Measurements from ENCODE around the gene MAP2K4. TPM values are rescaled to one million over a fixed set of nuclear protein-coding genes. Genes with fewer than 3 reads are reported as not detected.
A peak's percentile ranks its signal among the peaks of the same experiment; 100 is the strongest.

The MAP2K4 gene
- total and polyA plus RNA-seq, 2 donors (not counting 1 experiment from before 2014, with no cell fraction given): 23.5 to 25.4 TPM

DNA sequence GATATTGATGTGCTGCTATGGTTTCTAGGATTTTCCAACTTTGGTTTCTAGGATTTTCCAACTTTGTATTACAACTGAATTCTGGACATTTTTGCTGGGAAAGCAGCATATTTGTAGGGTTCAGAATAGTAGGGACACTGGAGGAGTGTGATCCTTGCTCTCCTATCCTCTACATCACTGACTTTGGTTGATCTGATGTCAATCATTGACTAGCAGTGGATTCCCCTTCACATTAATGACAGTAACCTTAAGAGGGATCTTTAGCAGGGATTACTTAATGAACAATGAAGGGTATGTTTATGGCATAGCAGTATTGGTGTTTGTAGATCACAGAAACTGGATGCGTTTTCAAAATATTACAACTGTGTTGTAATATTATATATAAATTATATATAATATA, 67.4 kb downstream of the MAP2K4 start:
- Histone ChIP-seq H2AFZ (ENCODE audit: low read length) (no peak overlapping the region), H3K27ac (ENCODE audit: insufficient read depth, low read length) (no peak overlapping the region), H4K20me1 (ENCODE audit: control insufficient read depth, extremely low read depth, insufficient read depth, low read length) (no peaks in the 10 kb centered on the region), H3K79me2 (ENCODE audit: control insufficient read depth, insufficient read depth, low read length) (no peaks in the 10 kb centered on the region), H3K27me3 (ENCODE audit: control insufficient read depth, insufficient read depth, low read length) (no peaks in the 10 kb centered on the region), H3K4me1 (ENCODE audit: control insufficient read depth, extremely low read depth, insufficient read depth, low read length) (peaks cover 7% of the 10 kb centered on the region), H3K9me3 (ENCODE audit: control insufficient read depth, insufficient read depth, low read depth, low read length) (no peaks in the 10 kb centered on the region), H3K4me2 (ENCODE audit: extremely low read depth, insufficient read depth, low read length) (no peak overlapping the region), H3K4me3 (replicated peaks in 1 of 4; ENCODE audit: control extremely low read depth in 1 of 4, insufficient read depth in 1 of 4, low read depth in 3 of 4, low read length in 4 of 4) (no peak overlapping the region), H3K36me3 (ENCODE audit: control insufficient read depth, insufficient read depth, low read length) (no peaks in the 10 kb centered on the region), H3K9ac (ENCODE audit: insufficient read depth, low read length) (no peak overlapping the region)
- TF ChIP-seq, protein P1, sequence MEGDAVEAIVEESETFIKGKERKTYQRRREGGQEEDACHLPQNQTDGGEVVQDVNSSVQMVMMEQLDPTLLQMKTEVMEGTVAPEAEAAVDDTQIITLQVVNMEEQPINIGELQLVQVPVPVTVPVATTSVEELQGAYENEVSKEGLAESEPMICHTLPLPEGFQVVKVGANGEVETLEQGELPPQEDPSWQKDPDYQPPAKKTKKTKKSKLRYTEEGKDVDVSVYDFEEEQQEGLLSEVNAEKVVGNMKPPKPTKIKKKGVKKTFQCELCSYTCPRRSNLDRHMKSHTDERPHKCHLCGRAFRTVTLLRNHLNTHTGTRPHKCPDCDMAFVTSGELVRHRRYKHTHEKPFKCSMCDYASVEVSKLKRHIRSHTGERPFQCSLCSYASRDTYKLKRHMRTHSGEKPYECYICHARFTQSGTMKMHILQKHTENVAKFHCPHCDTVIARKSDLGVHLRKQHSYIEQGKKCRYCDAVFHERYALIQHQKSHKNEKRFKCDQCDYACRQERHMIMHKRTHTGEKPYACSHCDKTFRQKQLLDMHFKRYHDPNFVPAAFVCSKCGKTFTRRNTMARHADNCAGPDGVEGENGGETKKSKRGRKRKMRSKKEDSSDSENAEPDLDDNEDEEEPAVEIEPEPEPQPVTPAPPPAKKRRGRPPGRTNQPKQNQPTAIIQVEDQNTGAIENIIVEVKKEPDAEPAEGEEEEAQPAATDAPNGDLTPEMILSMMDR (conservative IDR thresholded peaks at IDR 0.05 in 1 of 2, IDR thresholded peaks at IDR 0.05 in 1 of 2; ENCODE audit: low read depth in 1 of 2, low read length in 2 of 2): no peak
- TF ChIP-seq EZH2 (IDR thresholded peaks at IDR 0.05; ENCODE audit: low read length, missing control alignments): no peak
- no peak for DNase-seq (ENCODE audit: low read depth in 2 of 2)

DNA sequence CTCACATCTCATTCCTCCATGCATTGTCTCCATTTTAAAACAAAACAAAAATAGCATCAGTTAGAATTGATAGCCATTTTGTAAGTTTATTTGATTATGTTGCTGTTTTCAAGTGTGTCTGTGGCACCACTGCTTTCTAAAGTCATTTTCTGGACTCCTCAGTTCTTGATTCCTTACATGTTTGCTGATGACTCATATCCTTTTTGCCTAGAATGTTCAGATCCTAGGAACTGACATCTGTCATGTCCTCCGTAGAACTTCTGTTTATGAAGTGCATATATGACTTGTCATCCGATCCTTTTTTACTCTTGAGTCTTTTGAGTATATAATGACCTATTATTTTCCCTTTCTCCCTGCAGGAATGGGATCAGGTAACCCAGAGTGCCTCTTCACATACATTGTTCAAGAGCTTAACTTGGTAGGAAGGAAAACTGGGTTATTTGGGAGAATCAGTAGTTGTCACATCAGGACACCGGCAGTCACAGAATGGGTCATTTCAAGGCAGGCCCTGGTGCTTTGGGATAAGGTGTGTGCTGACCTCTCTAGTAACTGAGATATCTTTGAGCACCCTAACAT, 69.2 kb downstream of the MAP2K4 start:
- Histone ChIP-seq H3K9me3 (ENCODE audit: control insufficient read depth, insufficient read depth, low read depth, low read length) (no peaks in the 10 kb centered on the region), H3K36me3 (ENCODE audit: control insufficient read depth, insufficient read depth, low read length) (no peaks in the 10 kb centered on the region), H2AFZ (ENCODE audit: low read length) (no peak overlapping the region), H3K79me2 (ENCODE audit: control insufficient read depth, insufficient read depth, low read length) (no peaks in the 10 kb centered on the region), H3K4me3 (replicated peaks in 1 of 4; ENCODE audit: control extremely low read depth in 1 of 4, insufficient read depth in 1 of 4, low read depth in 3 of 4, low read length in 4 of 4) (peak overlapping the region in 1 of 4 experiments; percentile 9), H3K4me2 (ENCODE audit: extremely low read depth, insufficient read depth, low read length) (peak overlapping the region; percentile 81), H3K4me1 (ENCODE audit: control insufficient read depth, extremely low read depth, insufficient read depth, low read length) (peaks cover 7% of the 10 kb centered on the region), H3K27me3 (ENCODE audit: control insufficient read depth, insufficient read depth, low read length) (no peaks in the 10 kb centered on the region), H3K27ac (ENCODE audit: insufficient read depth, low read length) (peak overlapping the region; percentile 19), H3K9ac (ENCODE audit: insufficient read depth, low read length) (no peak overlapping the region), H4K20me1 (ENCODE audit: control insufficient read depth, extremely low read depth, insufficient read depth, low read length) (no peaks in the 10 kb centered on the region)
- peak; percentile 55 to 70 for DNase-seq (ENCODE audit: low read depth in 2 of 2)
- TF ChIP-seq, protein P1 (conservative IDR thresholded peaks at IDR 0.05 in 1 of 2, IDR thresholded peaks at IDR 0.05 in 1 of 2; ENCODE audit: low read depth in 1 of 2, low read length in 2 of 2): no peak
- TF ChIP-seq EZH2 (IDR thresholded peaks at IDR 0.05; ENCODE audit: low read length, missing control alignments): no peak

- H3K4me3 ChIP-seq (replicated peaks in 1 of 4; ENCODE audit: control extremely low read depth in 1 of 4, insufficient read depth in 1 of 4, low read depth in 3 of 4, low read length in 4 of 4): no peak overlapping the region
- TF ChIP-seq EZH2 (IDR thresholded peaks at IDR 0.05; ENCODE audit: low read length, missing control alignments): no peak
- TF ChIP-seq, protein P1 (conservative IDR thresholded peaks at IDR 0.05 in 1 of 2, IDR thresholded peaks at IDR 0.05 in 1 of 2; ENCODE audit: low read depth in 1 of 2, low read length in 2 of 2): no peak
- no peaks in the 10 kb centered on the region for H3K9me3 ChIP-seq (ENCODE audit: control insufficient read depth, insufficient read depth, low read depth, low read length)
- no peak overlapping the region for H3K9ac ChIP-seq (ENCODE audit: insufficient read depth, low read length)
- H3K4me2 ChIP-seq (ENCODE audit: extremely low read depth, insufficient read depth, low read length): no peak overlapping the region
- peaks cover 6% of the 10 kb centered on the region for H3K4me1 ChIP-seq (ENCODE audit: control insufficient read depth, extremely low read depth, insufficient read depth, low read length)
- H3K36me3 ChIP-seq (ENCODE audit: control insufficient read depth, insufficient read depth, low read length): no peaks in the 10 kb centered on the region
- H3K27me3 ChIP-seq (ENCODE audit: control insufficient read depth, insufficient read depth, low read length): no peaks in the 10 kb centered on the region
- H4K20me1 ChIP-seq (ENCODE audit: control insufficient read depth, extremely low read depth, insufficient read depth, low read length): no peaks in the 10 kb centered on the region
- H3K79me2 ChIP-seq (ENCODE audit: control insufficient read depth, insufficient read depth, low read length): no peaks in the 10 kb centered on the region
- H2AFZ ChIP-seq (ENCODE audit: low read length): no peak overlapping the region
- H3K27ac ChIP-seq (ENCODE audit: insufficient read depth, low read length): no peak overlapping the region
- no peak for DNase-seq (ENCODE audit: low read depth in 2 of 2)
Measured at GRCh38 chr17:12094336-12094735, 73.7 kb downstream of the MAP2K4 start.

Measured in fibroblast of lung (primary cell).